ENCODE measurements around the gene PRSS33. TPM values are rescaled to one million over a fixed set of nuclear protein-coding genes. Genes with fewer than 3 reads are reported as not detected.

The PRSS33 gene
- total RNA-seq, 2 experiments from 2014 or later, result not detected

- ATAC-seq (no peak), DNase-seq (peak; percentile 46)
- peak overlapping the region; percentile 90 for H3K4me3 Mint-ChIP-seq
- H3K36me3 Mint-ChIP-seq (ENCODE audit: low read depth), result peaks cover 32% of the 10 kb centered on the region
- no peaks in the 10 kb centered on the region for H3K27me3 Mint-ChIP-seq (ENCODE audit: low read depth)
- POLR2A ChIA-PET, result interaction anchor here (5.8 kb wide), 1 partner anchor 25 kb away, joined by 60 read pairs; the partner anchor contains the start of gene ELOB
- peak overlapping the region; percentile 68 for H3K27ac Mint-ChIP-seq
- H3K9me3 Mint-ChIP-seq (ENCODE audit: insufficient read depth), result no peaks in the 10 kb centered on the region
- H3K4me1 Mint-ChIP-seq (ENCODE audit: low read depth), result peaks cover 41% of the 10 kb centered on the region
- CTCF ChIA-PET, result no interaction called here
These were observed 37.4 kb downstream of the PRSS33 start for GRCh38 chr16:2749936-2750335.

DNA sequence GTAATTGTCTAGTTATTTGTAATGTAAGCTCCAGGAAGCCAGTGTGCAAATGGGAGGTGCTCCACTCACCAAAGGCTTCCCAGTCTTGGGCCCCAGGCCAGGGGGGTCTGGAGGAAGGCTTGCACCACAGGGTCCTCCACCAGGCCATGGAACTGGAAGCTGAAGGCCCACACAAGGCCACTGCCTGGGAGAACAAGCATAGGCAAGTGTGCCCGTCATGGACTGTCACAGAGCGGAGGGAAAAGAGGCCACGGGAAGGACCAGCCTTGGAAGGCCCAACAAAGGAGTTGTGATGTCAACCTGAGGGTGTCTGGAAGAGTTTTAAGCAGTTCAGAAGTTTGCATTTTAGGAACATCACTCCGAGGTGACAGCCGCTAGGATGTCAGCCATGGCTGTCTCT lies 37.9 kb downstream of the PRSS33 start:
- Mint-ChIP-seq H3K4me3 (no peak overlapping the region), H3K27ac (peak overlapping the region; percentile 68), H3K9me3 (ENCODE audit: insufficient read depth) (no peaks in the 10 kb centered on the region), H3K4me1 (ENCODE audit: low read depth) (peaks cover 37% of the 10 kb centered on the region), H3K27me3 (ENCODE audit: low read depth) (no peaks in the 10 kb centered on the region), H3K36me3 (ENCODE audit: low read depth) (peaks cover 27% of the 10 kb centered on the region)
- DNase-seq (no peak), ATAC-seq (no peak)
- ChIA-PET POLR2A (interaction anchor here (5.8 kb wide), 1 partner anchor 26 kb away, joined by 60 read pairs; the partner anchor contains the start of gene ELOB), CTCF (no interaction called here)

DNA sequence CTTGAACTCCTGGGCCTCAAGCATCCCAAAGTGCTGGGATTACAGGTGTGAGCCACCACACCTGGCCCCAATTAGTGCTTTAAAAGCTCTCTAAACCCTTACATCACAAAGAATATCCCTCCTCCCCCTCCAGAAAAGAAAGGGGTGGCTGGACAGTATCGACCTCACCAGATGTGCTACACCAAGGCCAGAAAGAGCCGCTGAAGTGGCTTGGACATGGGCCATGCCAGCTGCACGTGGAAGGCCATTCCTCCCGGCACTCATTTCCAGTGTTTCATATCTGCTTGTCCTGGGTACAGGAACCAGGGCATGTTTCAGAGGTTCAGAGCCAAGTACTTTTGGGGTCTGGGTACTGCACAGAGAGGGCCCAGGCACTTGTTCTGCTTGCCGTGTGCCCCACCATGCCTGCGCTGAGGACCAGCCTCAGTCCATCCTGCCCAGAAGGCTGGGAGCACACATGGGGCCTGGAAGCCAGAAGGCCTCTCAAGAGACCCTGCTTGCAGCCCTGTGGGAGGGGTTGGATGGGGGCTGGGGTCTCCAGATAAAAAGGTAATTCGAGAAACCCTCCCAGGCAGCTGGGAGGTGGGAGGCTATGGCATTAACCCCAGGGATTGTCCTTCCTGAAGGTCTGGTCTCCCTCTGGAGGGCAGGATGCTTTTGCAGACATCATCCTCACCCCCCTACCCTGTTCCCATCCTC lies 38.5 kb downstream of the PRSS33 start:
- POLR2A ChIA-PET, result interaction anchor here (5.8 kb wide), 1 partner anchor 26 kb away, joined by 60 read pairs; the partner anchor contains the start of gene ELOB
- Mint-ChIP-seq H3K27ac (no peak overlapping the region), H3K4me1 (ENCODE audit: low read depth) (peaks cover 31% of the 10 kb centered on the region), H3K9me3 (ENCODE audit: insufficient read depth) (no peaks in the 10 kb centered on the region), H3K27me3 (ENCODE audit: low read depth) (peaks cover 2% of the 10 kb centered on the region), H3K4me3 (no peak overlapping the region), H3K36me3 (ENCODE audit: low read depth) (peaks cover 22% of the 10 kb centered on the region)
- ATAC-seq, result no peak
- no peak for DNase-seq
- CTCF ChIA-PET, result no interaction called here

DNA sequence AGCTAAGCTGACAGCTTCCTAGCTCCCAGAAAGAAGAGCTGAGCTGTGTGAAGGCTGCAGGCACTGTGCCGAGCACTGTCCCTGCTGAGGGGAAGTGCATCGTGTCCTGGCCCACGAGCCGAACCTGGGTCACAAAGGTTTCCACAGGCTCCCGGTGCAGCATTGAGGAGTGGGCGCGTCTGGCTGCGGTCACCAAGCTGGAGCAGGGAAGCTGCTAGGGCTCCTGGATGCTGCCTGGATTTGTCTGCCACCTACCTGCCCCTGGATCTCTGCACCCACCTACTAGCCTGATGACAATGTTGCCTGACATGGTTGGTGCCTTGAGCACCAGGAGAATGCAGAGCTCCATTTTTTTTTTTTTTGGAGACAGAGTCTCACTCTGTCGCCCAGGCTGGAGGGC lies 41.4 kb downstream of the PRSS33 start:
- H3K27me3 Mint-ChIP-seq (ENCODE audit: low read depth), result peaks cover 2% of the 10 kb centered on the region
- DNase-seq (no peak), ATAC-seq (no peak)
- peaks cover 17% of the 10 kb centered on the region for H3K4me1 Mint-ChIP-seq (ENCODE audit: low read depth)
- ChIA-PET POLR2A (interaction anchor here (0.7 to 0.8 kb wide), 2 partner anchors 11 to 71 kb away, joined by 3 read pairs; no protein-coding TSS in a partner anchor), CTCF (interaction anchor here (0.9 kb wide), 1 partner anchor 181 kb away, joined by 3 read pairs; no protein-coding TSS in a partner anchor)
- peaks cover 6% of the 10 kb centered on the region for H3K36me3 Mint-ChIP-seq (ENCODE audit: low read depth)
- H3K27ac Mint-ChIP-seq, result no peak overlapping the region
- H3K9me3 Mint-ChIP-seq (ENCODE audit: insufficient read depth), result no peaks in the 10 kb centered on the region
- no peak overlapping the region for H3K4me3 Mint-ChIP-seq

DNA sequence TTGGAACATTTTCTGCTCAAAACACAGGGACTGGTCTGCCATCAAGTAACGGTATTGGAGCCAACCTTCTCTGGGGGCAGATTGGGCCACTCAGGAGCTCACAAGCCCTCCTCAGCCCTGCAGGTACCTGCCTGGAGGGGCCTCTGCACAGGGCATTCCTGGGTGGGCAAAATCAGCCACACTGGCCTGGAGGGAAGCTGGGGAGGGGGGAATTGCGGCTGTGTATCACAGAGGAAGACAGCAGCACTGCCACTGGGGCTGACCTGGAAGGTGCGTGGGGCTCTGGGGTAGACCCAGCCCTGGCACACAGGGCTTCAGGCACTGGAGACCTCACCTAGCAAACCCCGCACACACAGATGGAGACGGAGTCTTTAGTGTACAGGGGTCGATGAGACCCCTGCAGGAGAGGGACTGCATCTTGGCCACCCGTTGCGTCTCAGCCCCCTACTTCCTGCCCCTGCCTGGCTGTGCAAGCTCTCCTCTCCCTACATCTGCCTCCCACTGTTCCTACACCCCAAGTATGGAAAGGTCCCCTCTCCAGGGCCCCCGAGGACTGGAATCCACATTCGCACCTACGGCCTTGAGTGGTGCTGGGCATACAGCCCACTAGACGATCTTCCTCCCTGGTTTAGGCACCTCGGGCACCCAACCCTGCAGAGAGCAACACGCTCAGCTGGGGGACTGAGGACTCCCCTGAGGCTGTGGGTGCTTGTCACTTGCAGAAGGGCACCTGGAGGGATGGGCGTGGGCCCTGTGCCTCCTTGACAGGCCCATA lies 42.1 kb downstream of the PRSS33 start:
- ChIA-PET CTCF (interaction anchor here (0.9 kb wide), 1 partner anchor 182 kb away, joined by 3 read pairs; no protein-coding TSS in a partner anchor), POLR2A (interaction anchor here (0.7 to 0.8 kb wide), 3 partner anchors 11 to 784 kb away, joined by 3 read pairs; no protein-coding TSS in a partner anchor)
- Mint-ChIP-seq H3K4me1 (ENCODE audit: low read depth) (peaks cover 10% of the 10 kb centered on the region), H3K9me3 (ENCODE audit: insufficient read depth) (no peaks in the 10 kb centered on the region), H3K27ac (no peak overlapping the region), H3K36me3 (ENCODE audit: low read depth) (peaks cover 6% of the 10 kb centered on the region), H3K4me3 (no peak overlapping the region), H3K27me3 (ENCODE audit: low read depth) (peaks cover 2% of the 10 kb centered on the region)
- DNase-seq (no peak), ATAC-seq (no peak)

GRCh38 chr16:2744711-2745110 lies 42.6 kb downstream of the PRSS33 start:
- H3K36me3 Mint-ChIP-seq (ENCODE audit: low read depth), result peaks cover 3% of the 10 kb centered on the region
- no peaks in the 10 kb centered on the region for H3K9me3 Mint-ChIP-seq (ENCODE audit: insufficient read depth)
- H3K4me3 Mint-ChIP-seq, result no peak overlapping the region
- peaks cover 5% of the 10 kb centered on the region for H3K4me1 Mint-ChIP-seq (ENCODE audit: low read depth)
- POLR2A ChIA-PET, result interaction anchor here (0.8 kb wide), 1 partner anchor 783 kb away, joined by 3 read pairs; no protein-coding TSS in a partner anchor
- no peak overlapping the region for H3K27ac Mint-ChIP-seq
- CTCF ChIA-PET, result no interaction called here
- DNase-seq (no peak), ATAC-seq (no peak)
- peaks cover 2% of the 10 kb centered on the region for H3K27me3 Mint-ChIP-seq (ENCODE audit: low read depth)

DNA sequence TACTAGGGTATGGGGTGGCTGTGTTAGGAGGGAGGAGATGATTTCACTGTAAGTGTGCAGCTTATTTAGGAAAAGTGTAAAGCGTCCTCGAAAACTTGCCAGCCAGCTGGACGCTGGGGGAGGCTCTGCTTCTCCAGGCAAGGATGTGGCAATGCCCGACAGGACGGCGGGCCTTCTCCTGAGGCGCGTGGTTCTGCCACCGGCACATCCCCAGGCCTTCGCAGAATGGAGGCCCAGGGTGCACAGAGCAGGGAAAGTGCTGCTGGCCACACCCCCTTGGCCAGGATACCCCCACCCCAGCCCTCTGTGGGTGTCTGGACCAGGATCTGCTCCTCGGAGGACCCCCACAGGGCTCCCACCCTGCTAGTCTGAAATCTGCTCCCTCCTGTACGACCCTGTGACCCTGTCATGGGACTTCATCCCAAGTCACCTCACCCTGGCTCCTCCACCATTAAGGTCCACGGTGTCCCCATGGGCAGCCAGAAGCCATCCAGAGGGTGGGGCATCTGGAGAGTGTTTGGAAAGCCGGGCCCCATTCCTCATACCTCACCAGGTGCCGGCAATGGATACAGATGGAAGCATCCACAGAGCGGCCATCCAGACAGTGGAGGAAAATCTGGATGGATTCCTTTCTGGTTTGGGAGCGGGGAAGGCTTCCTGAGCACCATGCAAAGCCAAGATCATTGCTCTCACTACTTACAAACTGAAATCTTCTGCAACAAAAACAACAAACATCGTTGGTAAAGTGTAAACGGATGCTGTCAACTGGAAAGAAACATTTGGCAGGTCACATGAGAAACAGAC lies 44.2 kb downstream of the PRSS33 start:
- no peaks in the 10 kb centered on the region for H3K36me3 Mint-ChIP-seq (ENCODE audit: low read depth)
- no peak overlapping the region for H3K4me3 Mint-ChIP-seq
- ATAC-seq (no peak), DNase-seq (no peak)
- POLR2A ChIA-PET, result no interaction called here
- H3K27ac Mint-ChIP-seq, result no peak overlapping the region
- H3K27me3 Mint-ChIP-seq (ENCODE audit: low read depth), result peaks cover 2% of the 10 kb centered on the region
- CTCF ChIA-PET, result no interaction called here
- H3K4me1 Mint-ChIP-seq (ENCODE audit: low read depth), result no peaks in the 10 kb centered on the region
- no peaks in the 10 kb centered on the region for H3K9me3 Mint-ChIP-seq (ENCODE audit: insufficient read depth)

DNA sequence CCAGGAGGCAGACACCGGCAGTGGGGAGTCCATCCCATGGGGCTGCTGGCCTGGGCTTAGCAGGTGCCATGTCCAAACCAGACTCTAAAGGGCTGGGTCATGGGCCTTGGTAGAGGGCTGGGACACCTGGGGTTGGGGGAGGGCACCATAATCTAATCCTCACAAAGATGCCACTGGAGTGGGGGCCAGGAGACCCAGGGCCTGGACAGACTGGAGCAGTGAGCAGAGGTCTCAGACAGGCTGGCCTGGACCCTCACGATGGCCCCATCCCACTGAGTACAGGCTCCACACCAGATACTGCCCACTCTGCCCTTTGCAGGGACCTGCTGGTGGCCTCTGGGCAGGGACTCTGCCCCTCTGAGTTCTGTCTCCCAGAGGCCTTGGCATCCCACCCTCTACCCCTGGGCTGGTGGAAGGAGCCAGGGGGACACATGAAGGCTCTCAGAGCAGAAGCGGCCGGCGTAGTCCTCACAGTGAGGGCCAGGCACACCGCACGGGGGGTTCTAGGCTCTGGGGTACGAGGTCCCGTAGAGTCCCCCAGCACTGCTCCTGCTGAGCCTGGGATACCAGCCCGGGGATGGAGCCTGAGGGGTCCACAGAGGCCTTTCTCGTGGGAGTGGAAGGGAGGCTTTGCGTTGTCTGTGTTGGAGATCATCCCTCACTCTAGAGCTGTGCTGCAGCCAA lies 44.9 kb downstream of the PRSS33 start:
- H3K4me3 Mint-ChIP-seq, result no peak overlapping the region
- no peaks in the 10 kb centered on the region for H3K36me3 Mint-ChIP-seq (ENCODE audit: low read depth)
- peaks cover 2% of the 10 kb centered on the region for H3K27me3 Mint-ChIP-seq (ENCODE audit: low read depth)
- H3K9me3 Mint-ChIP-seq (ENCODE audit: insufficient read depth), result no peaks in the 10 kb centered on the region
- H3K27ac Mint-ChIP-seq, result no peak overlapping the region
- H3K4me1 Mint-ChIP-seq (ENCODE audit: low read depth), result no peaks in the 10 kb centered on the region
- ATAC-seq (no peak), DNase-seq (no peak)
- ChIA-PET CTCF (interaction anchor here (1.5 kb wide), 1 partner anchor 126 kb away, joined by 4 read pairs; no protein-coding TSS in a partner anchor), POLR2A (no interaction called here)

DNA sequence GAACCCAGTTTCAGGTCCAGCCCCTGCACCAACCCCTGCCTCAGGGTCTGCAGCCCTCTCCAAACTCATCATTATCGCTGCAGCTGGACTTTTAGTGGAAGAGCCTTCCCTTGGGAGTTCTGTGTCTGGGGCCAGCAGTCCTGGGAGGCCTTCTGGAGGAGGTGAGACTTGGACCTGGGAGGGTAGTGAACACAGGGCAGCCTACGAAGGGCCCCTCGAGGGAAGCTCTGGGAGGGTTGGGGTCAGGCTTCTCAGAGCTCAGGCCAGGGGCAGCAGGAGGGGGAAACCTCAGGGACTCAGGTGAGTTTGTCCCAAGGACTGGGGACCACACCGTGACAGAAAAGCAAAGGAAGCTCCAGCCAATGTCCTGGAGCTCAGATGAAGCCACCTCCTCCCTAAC lies 46.2 kb downstream of the PRSS33 start:
- Mint-ChIP-seq H3K9me3 (ENCODE audit: insufficient read depth) (no peaks in the 10 kb centered on the region), H3K4me3 (no peak overlapping the region), H3K27ac (no peak overlapping the region), H3K36me3 (ENCODE audit: low read depth) (no peaks in the 10 kb centered on the region), H3K4me1 (ENCODE audit: low read depth) (no peaks in the 10 kb centered on the region), H3K27me3 (ENCODE audit: low read depth) (peaks cover 2% of the 10 kb centered on the region)
- DNase-seq (no peak), ATAC-seq (no peak)
- POLR2A ChIA-PET, result interaction anchor here (0.6 kb wide), 1 partner anchor 10 kb away, joined by 4 read pairs; no protein-coding TSS in a partner anchor
- CTCF ChIA-PET, result interaction anchor here (0.6 to 1.5 kb wide), 2 partner anchors 127 to 278 kb away, joined by 3 to 4 read pairs; no protein-coding TSS in a partner anchor

DNA sequence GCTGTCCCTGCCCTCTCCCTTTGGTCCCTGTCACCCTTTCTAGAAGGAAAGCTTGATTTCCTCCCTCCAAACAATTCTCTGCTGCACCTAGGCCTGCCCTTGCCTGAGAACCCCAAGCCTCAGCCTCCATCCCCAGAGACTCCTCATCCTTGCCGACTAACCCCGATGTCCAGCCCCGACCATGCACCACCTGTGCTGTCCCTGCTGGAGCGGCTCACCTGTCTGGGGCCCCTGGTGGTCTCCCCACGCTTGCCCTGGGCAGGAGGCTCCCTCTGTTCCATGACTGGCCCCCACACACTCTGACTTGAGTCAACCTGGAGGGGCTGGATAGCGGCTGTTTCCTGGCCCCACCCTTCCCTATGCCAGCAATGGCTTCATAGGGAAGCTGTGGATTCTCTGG lies 46.9 kb downstream of the PRSS33 start:
- H3K27me3 Mint-ChIP-seq (ENCODE audit: low read depth), result peaks cover 2% of the 10 kb centered on the region
- H3K9me3 Mint-ChIP-seq (ENCODE audit: insufficient read depth), result no peaks in the 10 kb centered on the region
- no peak overlapping the region for H3K27ac Mint-ChIP-seq
- H3K4me1 Mint-ChIP-seq (ENCODE audit: low read depth), result no peaks in the 10 kb centered on the region
- ChIA-PET CTCF (no interaction called here), POLR2A (no interaction called here)
- no peak overlapping the region for H3K4me3 Mint-ChIP-seq
- H3K36me3 Mint-ChIP-seq (ENCODE audit: low read depth), result no peaks in the 10 kb centered on the region
- no peak for DNase-seq
- ATAC-seq, result no peak

All from activated CD8-positive, alpha-beta T cell treated with anti-CD3 and anti-CD28 coated beads, Interleukin-2, amount 10 ng/mL, durations not matched to agents 7 days and 5 days (primary cell).